Mammary epithelial cell (primary cell): ENCODE data around the gene ADGRL3.
"Not testable (repeated sequence)": the region's sequence is repeated elsewhere in the genome, so short reads cannot be mapped to it uniquely, and the experiment has no call there.

ENCODE experiments used
- EZH2 ChIP-seq: IDR thresholded peaks from 2 replicates; pipeline ENCODE4 v1.6.1; 2012; ENCODE audit warnings: low read length, inconsistent platforms, borderline replicate concordance
- TF ChIP-seq, protein P1 (sequence below), 2 donors: IDR thresholded peaks in 1 of 2; conservative IDR thresholded peaks in 1 of 2; 2 replicates each; pipeline ENCODE4 v1.5.1; 2011 to 2012; ENCODE audit warnings: inconsistent platforms in 2 of 2, low read length in 2 of 2, mild to moderate bottlenecking in 2 of 2, control low read depth in 1 of 2, low read depth in 1 of 2; ENCODE audit not compliant: insufficient read depth in 1 of 2; ENCODE audit errors: extremely low read depth in 1 of 2

- TF ChIP-seq, protein P1, sequence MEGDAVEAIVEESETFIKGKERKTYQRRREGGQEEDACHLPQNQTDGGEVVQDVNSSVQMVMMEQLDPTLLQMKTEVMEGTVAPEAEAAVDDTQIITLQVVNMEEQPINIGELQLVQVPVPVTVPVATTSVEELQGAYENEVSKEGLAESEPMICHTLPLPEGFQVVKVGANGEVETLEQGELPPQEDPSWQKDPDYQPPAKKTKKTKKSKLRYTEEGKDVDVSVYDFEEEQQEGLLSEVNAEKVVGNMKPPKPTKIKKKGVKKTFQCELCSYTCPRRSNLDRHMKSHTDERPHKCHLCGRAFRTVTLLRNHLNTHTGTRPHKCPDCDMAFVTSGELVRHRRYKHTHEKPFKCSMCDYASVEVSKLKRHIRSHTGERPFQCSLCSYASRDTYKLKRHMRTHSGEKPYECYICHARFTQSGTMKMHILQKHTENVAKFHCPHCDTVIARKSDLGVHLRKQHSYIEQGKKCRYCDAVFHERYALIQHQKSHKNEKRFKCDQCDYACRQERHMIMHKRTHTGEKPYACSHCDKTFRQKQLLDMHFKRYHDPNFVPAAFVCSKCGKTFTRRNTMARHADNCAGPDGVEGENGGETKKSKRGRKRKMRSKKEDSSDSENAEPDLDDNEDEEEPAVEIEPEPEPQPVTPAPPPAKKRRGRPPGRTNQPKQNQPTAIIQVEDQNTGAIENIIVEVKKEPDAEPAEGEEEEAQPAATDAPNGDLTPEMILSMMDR (conservative IDR thresholded peaks at IDR 0.05 in 1 of 2, IDR thresholded peaks at IDR 0.05 in 1 of 2; ENCODE audit: extremely low read depth in 1 of 2, insufficient read depth in 1 of 2, low read depth in 1 of 2, low read length in 2 of 2): not testable (repeated sequence)
- TF ChIP-seq EZH2: not testable (repeated sequence)
Observed at GRCh38 chr4:61509721-61510241, 309.7 kb downstream of the ADGRL3 start.
